Embryonic facial prominence (tissue), 1 donor: ENCODE results near the gene CD3D.
A peak's percentile ranks its signal among the peaks of the same experiment; 100 is the strongest.

ENCODE experiments used
- DNase-seq: peaks from one replicate; pipeline ENCODE4 v3.0.0-alpha.2; 2016; ENCODE audit errors: extremely low spot score

Gene CD3D

GRCh38 chr11:118342503-118343161 is at the start of gene CD3D:
Gene CD3D (minus strand): TSS chr11:118342705. CDS start chr11:118342607, 98 bp downstream.
- DNase-seq, result no peak

GRCh38 chr11:118383657-118384056 is 41.2 kb upstream of the CD3D start:
- DNase-seq, result no peak

- DNase-seq, result no peak
These were observed 40.4 kb upstream of the CD3D start for GRCh38 chr11:118382954-118383353.

- no peak for DNase-seq
These were observed 38.1 kb upstream of the CD3D start for GRCh38 chr11:118380571-118380970.

- no peak for DNase-seq
These were observed 37.0 kb upstream of the CD3D start for GRCh38 chr11:118379497-118379896.

GRCh38 chr11:118375978-118376377 is 33.5 kb upstream of the CD3D start:
- DNase-seq, result no peak

GRCh38 chr11:118374729-118375128 is 32.2 kb upstream of the CD3D start:
- no peak for DNase-seq

- no peak for DNase-seq
These were observed 31.4 kb upstream of the CD3D start for GRCh38 chr11:118373871-118374270.

GRCh38 chr11:118373263-118373662 is 30.8 kb upstream of the CD3D start:
- DNase-seq, result no peak

GRCh38 chr11:118370774-118371173 is 28.3 kb upstream of the CD3D start:
- DNase-seq, result no peak

- no peak for DNase-seq
These were observed 23.8 kb upstream of the CD3D start for GRCh38 chr11:118366287-118366686.

- no peak for DNase-seq
These were observed 22.6 kb upstream of the CD3D start for GRCh38 chr11:118364956-118365615.

- peak; percentile 84 for DNase-seq
These were observed 16.9 kb upstream of the CD3D start, which contains the start of gene UBE4A for GRCh38 chr11:118359295-118359958. Gene UBE4A (plus strand): TSS chr11:118359600. CDS start chr11:118365081, 5,481 bp downstream.

- DNase-seq, result no peak
These were observed 15.6 kb upstream of the CD3D start for GRCh38 chr11:118358071-118358470.

- no peak for DNase-seq
These were observed 10.7 kb upstream of the CD3D start for GRCh38 chr11:118353084-118353710.

- DNase-seq, result no peak
These were observed 7.0 kb upstream of the CD3D start for GRCh38 chr11:118349475-118349874.

- no peak for DNase-seq
These were observed 1.5 kb upstream of the CD3D start, which contains the start of gene CD3G for GRCh38 chr11:118343981-118344515. Gene CD3G (plus strand): TSS chr11:118344344. CDS start chr11:118344424, 80 bp downstream.

GRCh38 chr11:118343248-118343647 is 743 bp upstream of the CD3D start:
- DNase-seq, result no peak

GRCh38 chr11:118341815-118342489 is 553 bp downstream of the CD3D start:
- DNase-seq, result no peak

- no peak for DNase-seq
These were observed 1.2 kb downstream of the CD3D start for GRCh38 chr11:118341261-118341660.

- DNase-seq, result no peak
These were observed 2.1 kb downstream of the CD3D start for GRCh38 chr11:118340449-118340848.
